Epithelial cell of esophagus (primary cell): ENCODE results near the gene NFE2.

Source experiments
- DNase-seq: peaks from one replicate; pipeline ENCODE4 v3.0.0; 2010; ENCODE audit warnings: low read depth
- H3K4me3 ChIP-seq: 2 replicates; pipeline ENCODE4 v1.5.1; 2011; ENCODE audit warnings: mild to moderate bottlenecking, low read length, control low read depth
- TF ChIP-seq, protein P1 (sequence below): IDR thresholded peaks from 2 replicates; pipeline ENCODE4 v1.5.1; 2011; ENCODE audit warnings: low read depth, mild to moderate bottlenecking, low read length, control low read depth, inconsistent platforms; ENCODE audit not compliant: insufficient read depth; ENCODE audit errors: missing control alignments

The NFE2 gene

DNA sequence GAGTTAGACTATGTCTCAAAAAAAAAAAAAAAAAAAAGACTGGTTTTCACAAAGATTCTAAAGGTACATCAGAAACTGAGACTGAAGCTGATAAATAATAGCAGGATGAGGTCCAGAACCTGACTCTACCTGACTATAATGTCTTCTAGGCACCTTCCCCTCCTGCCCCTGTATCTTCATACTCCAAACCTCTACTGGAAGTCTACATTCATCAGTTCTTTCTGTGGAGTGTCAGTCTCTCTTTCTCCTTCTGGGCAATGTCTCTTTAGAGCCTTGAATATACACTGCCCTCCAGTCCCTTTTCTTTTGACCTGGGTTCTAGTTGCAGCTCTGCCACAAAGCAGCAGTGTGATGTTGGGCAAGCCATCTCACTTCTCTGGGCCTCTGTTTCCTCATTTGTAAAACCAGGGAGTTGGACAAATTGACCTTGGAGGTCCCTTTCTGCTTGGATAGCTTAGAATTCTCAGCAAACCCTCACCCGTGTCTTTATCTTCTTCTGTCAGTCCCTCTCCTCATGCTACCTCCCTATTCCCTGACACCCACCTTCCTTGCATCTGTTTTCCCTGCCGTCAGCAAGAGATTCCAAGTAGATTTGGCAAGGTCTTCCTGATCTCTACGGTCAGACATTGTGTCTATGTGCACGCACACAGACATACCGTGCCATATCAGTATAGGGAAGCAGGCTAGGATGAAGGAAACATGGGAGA, 4.3 kb downstream of the NFE2 start:
- DNase-seq: no peak
- TF ChIP-seq, protein P1, sequence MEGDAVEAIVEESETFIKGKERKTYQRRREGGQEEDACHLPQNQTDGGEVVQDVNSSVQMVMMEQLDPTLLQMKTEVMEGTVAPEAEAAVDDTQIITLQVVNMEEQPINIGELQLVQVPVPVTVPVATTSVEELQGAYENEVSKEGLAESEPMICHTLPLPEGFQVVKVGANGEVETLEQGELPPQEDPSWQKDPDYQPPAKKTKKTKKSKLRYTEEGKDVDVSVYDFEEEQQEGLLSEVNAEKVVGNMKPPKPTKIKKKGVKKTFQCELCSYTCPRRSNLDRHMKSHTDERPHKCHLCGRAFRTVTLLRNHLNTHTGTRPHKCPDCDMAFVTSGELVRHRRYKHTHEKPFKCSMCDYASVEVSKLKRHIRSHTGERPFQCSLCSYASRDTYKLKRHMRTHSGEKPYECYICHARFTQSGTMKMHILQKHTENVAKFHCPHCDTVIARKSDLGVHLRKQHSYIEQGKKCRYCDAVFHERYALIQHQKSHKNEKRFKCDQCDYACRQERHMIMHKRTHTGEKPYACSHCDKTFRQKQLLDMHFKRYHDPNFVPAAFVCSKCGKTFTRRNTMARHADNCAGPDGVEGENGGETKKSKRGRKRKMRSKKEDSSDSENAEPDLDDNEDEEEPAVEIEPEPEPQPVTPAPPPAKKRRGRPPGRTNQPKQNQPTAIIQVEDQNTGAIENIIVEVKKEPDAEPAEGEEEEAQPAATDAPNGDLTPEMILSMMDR: no peak
- no peak overlapping the region for H3K4me3 ChIP-seq

DNA sequence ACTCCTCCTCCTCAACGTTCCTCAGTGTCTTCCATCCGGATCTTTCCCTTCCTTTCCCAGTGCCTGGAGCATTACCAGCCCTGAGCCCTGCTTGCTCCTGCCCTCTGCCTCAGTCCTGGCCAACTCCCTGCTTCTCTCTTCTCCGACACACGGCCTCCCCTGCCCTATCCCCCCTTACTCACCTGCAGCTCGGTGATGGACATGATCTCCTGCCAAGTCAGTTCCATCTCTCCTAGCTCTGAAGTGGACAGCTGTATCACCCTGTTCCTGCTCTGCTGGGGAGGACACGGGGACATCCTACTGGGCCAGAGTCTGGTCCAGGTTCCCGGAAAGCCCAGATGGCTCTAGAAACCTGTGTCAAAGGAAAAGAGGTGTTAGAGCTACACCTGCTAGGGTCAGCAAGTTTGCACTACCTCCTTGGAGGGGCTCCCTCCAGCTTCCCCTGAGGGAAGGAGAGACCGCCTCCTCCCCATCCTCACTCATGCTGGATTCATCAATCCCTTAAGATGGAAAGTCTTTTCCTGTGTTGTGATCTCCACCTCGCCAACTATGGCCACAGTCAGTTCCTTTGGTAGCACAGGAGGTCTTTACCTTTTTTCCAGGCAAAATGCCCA, 5.8 kb downstream of the NFE2 start:
- DNase-seq: no peak
- no peak overlapping the region for H3K4me3 ChIP-seq
- TF ChIP-seq, protein P1: no peak

DNA sequence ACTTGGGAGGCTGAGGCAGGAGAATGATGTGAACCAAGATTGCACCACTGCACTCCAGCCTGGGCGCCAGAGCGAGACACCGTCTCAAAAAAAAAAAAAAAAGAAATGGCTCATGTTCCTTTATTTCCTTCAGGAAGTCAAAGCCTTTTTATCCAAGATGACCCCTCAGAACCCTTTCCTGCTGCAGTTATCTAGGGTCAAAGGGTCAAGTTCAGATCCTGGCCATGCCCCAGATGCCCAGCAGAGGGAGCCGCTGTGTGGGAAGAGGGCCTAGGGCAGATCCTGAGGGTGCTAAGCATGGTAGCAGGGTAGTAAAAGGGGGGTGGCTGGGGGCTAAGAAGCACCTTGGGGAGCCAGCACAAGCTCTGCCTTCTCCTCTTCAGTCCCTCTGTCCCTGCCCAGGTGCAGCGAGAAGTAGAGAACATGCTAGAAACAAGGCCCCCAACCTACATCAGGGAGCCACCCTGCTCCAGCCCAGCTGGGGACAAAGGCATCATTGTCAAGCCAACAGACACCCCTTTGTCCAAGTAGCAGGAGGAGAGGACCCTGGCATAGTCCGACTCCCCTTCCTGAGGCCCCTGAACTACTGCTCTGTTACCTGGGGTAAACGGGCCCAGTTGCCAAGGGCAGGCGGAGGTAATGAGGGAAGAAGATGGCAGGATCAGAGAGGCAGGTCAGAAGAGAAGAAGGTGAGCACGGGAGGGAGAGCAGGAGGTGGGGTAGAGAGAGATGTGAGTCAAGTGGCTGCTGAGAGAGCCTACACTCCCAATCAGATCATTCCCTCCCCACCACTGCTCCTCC, 6.5 kb downstream of the NFE2 start:
- TF ChIP-seq, protein P1: peak; percentile 88
- H3K4me3 ChIP-seq: no peak overlapping the region
- peak; percentile 54 for DNase-seq

DNA sequence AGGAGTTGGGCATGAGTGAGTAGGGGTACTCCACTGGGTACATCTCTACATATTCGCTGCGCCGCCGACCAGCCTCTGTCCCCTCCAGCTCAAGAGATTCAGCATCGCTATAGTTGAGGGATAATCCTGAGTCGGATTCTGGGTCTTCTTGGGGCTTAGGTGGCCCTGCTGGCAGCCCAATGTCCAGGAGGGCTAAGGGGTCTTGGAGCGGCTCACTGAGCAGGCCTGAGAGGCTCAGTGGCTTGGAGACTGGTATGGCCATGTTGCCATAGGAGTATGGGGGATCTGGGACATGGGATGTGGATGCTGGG, 7.9 kb downstream of the NFE2 start:
- TF ChIP-seq, protein P1: no peak
- no peak for DNase-seq
- H3K4me3 ChIP-seq: no peak overlapping the region

DNA sequence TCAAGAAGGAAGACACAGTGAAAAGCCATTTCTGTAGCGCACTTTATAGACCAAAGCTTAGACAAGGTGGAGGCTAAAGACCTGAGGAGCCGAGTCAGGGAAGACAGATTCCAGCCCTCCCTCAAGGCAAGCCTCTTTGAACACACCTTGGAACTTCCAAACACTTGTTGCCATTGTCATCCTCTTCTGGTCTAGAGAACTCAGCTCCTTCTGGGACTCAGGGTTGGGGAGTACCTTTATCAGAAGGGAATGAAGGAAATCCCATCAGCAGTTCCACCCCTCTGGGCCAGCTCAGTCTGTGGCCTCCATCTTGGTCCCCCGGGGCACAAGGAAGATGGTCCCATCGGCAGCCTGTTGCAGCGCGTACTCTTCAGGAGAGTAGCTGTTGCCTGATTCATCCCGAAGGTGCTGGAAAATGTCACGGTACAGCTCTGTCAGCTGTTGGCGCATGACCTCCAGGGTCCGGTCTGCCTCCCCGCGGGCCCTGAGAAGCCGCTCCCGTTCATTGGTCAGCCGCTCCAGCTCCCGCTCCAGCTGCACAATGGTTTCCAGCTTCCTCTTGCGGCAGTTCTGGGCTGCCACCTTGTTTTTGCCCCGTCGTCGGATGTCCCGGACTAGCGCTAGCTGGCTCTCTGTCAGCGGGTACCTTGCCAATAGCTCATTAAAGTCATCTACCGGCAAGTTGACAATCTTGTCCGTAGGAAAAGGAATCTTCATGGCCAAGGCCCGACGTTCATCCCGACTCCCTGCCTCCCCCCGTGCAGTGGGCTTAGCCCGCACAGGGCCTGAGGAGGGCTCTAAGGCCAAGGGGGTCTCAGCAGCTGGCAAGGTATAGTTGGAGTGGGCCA, 8.5 kb downstream of the NFE2 start:
- TF ChIP-seq, protein P1: no peak
- no peak overlapping the region for H3K4me3 ChIP-seq
- no peak for DNase-seq

DNA sequence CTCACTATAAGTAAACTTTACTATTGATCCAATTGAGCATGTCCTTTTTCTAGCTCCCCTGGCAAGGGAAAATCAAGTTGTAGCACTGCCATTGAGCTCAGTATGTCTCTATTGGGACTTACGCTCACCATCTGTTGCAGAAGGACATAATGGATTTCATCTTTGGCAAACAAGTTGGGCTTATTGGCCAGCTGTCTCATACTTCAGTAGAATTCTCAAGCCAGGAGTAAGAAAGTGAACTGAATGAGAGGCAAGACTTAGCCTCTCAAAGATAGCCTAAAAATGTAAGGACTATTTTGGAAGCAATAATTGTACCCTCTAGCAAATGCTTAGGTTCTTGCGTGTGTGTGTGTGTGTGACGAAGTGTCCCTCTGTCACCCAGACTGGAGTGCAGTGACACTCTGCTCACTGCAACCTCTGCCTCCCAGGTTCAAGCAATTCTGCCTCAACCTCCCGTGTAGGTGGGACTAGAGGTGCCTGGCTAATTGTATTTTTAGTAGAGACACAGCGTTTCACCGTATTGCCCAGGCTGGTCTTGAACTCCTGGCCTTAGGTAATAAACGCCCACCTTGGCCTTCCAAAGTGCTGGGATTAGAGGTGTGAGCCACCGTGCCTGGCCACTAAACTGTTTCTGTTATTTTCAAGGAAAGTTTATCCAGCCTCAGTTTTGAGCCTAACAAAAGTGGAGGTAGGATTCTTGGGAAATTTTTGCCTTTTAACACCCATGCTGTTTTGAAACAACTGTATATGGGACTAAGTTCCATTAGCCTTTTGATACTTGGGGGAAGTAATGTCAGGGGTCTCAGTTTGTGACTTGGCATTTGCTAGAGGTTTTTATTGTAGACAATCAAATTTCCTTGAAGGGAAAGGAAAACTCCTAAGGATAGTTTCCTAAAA, 13.3 kb downstream of the NFE2 start:
- H3K4me3 ChIP-seq: no peak overlapping the region
- TF ChIP-seq, protein P1: no peak
- no peak for DNase-seq
